ENCODE measurements around the gene SHCBP1L. TPM values are rescaled to one million over a fixed set of nuclear protein-coding genes. Genes with fewer than 3 reads are reported as not detected.

The SHCBP1L gene
- total RNA-seq, 1 donor from 2014 or later = not detected

GRCh38 chr1:182872881-182873280 lies 80.1 kb downstream of the SHCBP1L start:
- FAIRE-seq = no peak
- Histone ChIP-seq H3K36me3 (ENCODE audit: control insufficient read depth, insufficient read depth, low read length) (peaks cover 19% of the 10 kb centered on the region), H3K4me3 (ENCODE audit: low read depth, low read length) (no peak overlapping the region), H3K27me3 (ENCODE audit: control insufficient read depth, insufficient read depth, low read length) (no peaks in the 10 kb centered on the region)
- TF ChIP-seq, protein P1, sequence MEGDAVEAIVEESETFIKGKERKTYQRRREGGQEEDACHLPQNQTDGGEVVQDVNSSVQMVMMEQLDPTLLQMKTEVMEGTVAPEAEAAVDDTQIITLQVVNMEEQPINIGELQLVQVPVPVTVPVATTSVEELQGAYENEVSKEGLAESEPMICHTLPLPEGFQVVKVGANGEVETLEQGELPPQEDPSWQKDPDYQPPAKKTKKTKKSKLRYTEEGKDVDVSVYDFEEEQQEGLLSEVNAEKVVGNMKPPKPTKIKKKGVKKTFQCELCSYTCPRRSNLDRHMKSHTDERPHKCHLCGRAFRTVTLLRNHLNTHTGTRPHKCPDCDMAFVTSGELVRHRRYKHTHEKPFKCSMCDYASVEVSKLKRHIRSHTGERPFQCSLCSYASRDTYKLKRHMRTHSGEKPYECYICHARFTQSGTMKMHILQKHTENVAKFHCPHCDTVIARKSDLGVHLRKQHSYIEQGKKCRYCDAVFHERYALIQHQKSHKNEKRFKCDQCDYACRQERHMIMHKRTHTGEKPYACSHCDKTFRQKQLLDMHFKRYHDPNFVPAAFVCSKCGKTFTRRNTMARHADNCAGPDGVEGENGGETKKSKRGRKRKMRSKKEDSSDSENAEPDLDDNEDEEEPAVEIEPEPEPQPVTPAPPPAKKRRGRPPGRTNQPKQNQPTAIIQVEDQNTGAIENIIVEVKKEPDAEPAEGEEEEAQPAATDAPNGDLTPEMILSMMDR (IDR thresholded peaks at IDR 0.05; ENCODE audit: insufficient read depth, low read length, severe bottlenecking) = no peak
- DNase-seq (ENCODE audit: low read depth) = no peak

- FAIRE-seq (peak; percentile 55), DNase-seq (ENCODE audit: low read depth) (peak; percentile 21)
- Histone ChIP-seq H3K27me3 (ENCODE audit: control insufficient read depth, insufficient read depth, low read length) (no peaks in the 10 kb centered on the region), H3K4me3 (ENCODE audit: low read depth, low read length) (no peak overlapping the region), H3K36me3 (ENCODE audit: control insufficient read depth, insufficient read depth, low read length) (peaks cover 13% of the 10 kb centered on the region)
- TF ChIP-seq, protein P1 (IDR thresholded peaks at IDR 0.05; ENCODE audit: insufficient read depth, low read length, severe bottlenecking) = no peak
Measured at GRCh38 chr1:182869241-182869666, 83.7 kb downstream of the SHCBP1L start.

DNA sequence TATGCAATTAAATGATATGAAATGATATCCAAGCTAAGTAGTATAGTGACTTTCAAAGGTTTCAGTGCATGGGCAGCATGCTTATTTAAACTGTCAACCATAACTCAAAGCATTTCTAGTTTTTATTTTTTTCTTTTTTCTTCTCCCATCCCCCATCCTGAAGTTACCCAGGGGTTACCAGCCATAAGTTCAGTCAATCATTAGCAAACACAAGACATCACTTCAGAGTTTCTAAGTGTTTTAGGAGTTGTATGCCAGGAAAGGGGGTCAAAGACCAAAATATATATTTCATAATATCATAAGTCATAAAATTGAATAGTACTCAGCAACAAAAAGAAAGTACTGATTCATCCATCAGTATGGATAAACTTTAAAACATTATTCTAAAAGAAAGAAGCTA lies 85.1 kb downstream of the SHCBP1L start:
- H3K4me3 ChIP-seq (ENCODE audit: low read depth, low read length) = no peak overlapping the region
- FAIRE-seq (no peak), DNase-seq (ENCODE audit: low read depth) (no peak)
- H3K27me3 ChIP-seq (ENCODE audit: control insufficient read depth, insufficient read depth, low read length) = no peaks in the 10 kb centered on the region
- H3K36me3 ChIP-seq (ENCODE audit: control insufficient read depth, insufficient read depth, low read length) = peaks cover 13% of the 10 kb centered on the region
- TF ChIP-seq, protein P1 (IDR thresholded peaks at IDR 0.05; ENCODE audit: insufficient read depth, low read length, severe bottlenecking) = no peak

- no peak for FAIRE-seq
- TF ChIP-seq, protein P1 (IDR thresholded peaks at IDR 0.05; ENCODE audit: insufficient read depth, low read length, severe bottlenecking) = no peak
- Histone ChIP-seq H3K4me3 (ENCODE audit: low read depth, low read length) (no peak overlapping the region), H3K27me3 (ENCODE audit: control insufficient read depth, insufficient read depth, low read length) (no peaks in the 10 kb centered on the region), H3K36me3 (ENCODE audit: control insufficient read depth, insufficient read depth, low read length) (peaks cover 15% of the 10 kb centered on the region)
- no peak for DNase-seq (ENCODE audit: low read depth)
Measured at GRCh38 chr1:182863940-182864339, 89.0 kb downstream of the SHCBP1L start.

- DNase-seq (ENCODE audit: low read depth) (no peak), FAIRE-seq (no peak)
- TF ChIP-seq, protein P1 (IDR thresholded peaks at IDR 0.05; ENCODE audit: insufficient read depth, low read length, severe bottlenecking) = no peak
- peaks cover 16% of the 10 kb centered on the region for H3K36me3 ChIP-seq (ENCODE audit: control insufficient read depth, insufficient read depth, low read length)
- H3K4me3 ChIP-seq (ENCODE audit: low read depth, low read length) = no peak overlapping the region
- H3K27me3 ChIP-seq (ENCODE audit: control insufficient read depth, insufficient read depth, low read length) = no peaks in the 10 kb centered on the region
Measured at GRCh38 chr1:182862827-182863226, 90.1 kb downstream of the SHCBP1L start.

GRCh38 chr1:182861994-182862393 lies 91.0 kb downstream of the SHCBP1L start:
- Histone ChIP-seq H3K27me3 (ENCODE audit: control insufficient read depth, insufficient read depth, low read length) (no peaks in the 10 kb centered on the region), H3K36me3 (ENCODE audit: control insufficient read depth, insufficient read depth, low read length) (peaks cover 18% of the 10 kb centered on the region), H3K4me3 (ENCODE audit: low read depth, low read length) (no peak overlapping the region)
- TF ChIP-seq, protein P1 (IDR thresholded peaks at IDR 0.05; ENCODE audit: insufficient read depth, low read length, severe bottlenecking) = no peak
- no peak for FAIRE-seq
- DNase-seq (ENCODE audit: low read depth) = no peak
